ENCODE data around the gene C7orf33. TPM values are rescaled to one million over a fixed set of nuclear protein-coding genes. Genes with fewer than 3 reads are reported as not detected.
"Not testable (repeated sequence)": the region's sequence is repeated elsewhere in the genome, so short reads cannot be mapped to it uniquely, and the experiment has no call there.

The C7orf33 gene
- total RNA-seq, 1 donor from 2014 or later = not detected

DNA sequence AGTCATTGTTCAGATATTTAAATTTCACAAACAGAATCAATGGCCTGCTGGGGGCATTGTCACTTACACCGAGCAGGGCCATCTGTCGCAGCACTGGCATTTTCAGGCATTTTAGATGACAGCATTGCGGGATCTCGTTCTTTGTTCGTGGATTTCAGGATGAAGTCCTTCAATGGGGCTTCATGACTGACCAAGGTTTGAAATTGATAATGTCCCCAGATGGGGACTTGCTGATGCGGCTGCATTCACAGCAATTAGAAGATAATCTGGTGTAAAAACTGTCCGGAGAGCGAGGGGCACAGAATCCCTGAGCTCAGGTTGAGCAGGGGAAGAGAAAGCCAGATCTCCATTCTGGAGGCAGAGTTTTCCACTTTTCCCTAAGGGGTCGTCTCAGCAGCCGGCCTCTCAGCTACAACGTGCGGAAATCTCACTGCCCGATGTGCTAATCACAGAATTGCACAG is 1.9 kb upstream of the C7orf33 start:
- H3K4me1 Mint-ChIP-seq = peaks cover 4% of the 10 kb centered on the region
- H3K27ac Mint-ChIP-seq = no peak overlapping the region
- H3K27me3 Mint-ChIP-seq (ENCODE audit: low read depth) = peaks cover 20% of the 10 kb centered on the region
- no peak overlapping the region for H3K4me3 Mint-ChIP-seq
- H3K9me3 Mint-ChIP-seq = no peaks in the 10 kb centered on the region
- H3K36me3 Mint-ChIP-seq = no peaks in the 10 kb centered on the region
- TF ChIP-seq, protein P1, sequence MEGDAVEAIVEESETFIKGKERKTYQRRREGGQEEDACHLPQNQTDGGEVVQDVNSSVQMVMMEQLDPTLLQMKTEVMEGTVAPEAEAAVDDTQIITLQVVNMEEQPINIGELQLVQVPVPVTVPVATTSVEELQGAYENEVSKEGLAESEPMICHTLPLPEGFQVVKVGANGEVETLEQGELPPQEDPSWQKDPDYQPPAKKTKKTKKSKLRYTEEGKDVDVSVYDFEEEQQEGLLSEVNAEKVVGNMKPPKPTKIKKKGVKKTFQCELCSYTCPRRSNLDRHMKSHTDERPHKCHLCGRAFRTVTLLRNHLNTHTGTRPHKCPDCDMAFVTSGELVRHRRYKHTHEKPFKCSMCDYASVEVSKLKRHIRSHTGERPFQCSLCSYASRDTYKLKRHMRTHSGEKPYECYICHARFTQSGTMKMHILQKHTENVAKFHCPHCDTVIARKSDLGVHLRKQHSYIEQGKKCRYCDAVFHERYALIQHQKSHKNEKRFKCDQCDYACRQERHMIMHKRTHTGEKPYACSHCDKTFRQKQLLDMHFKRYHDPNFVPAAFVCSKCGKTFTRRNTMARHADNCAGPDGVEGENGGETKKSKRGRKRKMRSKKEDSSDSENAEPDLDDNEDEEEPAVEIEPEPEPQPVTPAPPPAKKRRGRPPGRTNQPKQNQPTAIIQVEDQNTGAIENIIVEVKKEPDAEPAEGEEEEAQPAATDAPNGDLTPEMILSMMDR (IDR thresholded peaks at IDR 0.05; ENCODE audit: unreplicated experiment) = no peak
- no peak for DNase-seq (ENCODE audit: low spot score in 2 of 2, unreplicated experiment in 2 of 2)

DNA sequence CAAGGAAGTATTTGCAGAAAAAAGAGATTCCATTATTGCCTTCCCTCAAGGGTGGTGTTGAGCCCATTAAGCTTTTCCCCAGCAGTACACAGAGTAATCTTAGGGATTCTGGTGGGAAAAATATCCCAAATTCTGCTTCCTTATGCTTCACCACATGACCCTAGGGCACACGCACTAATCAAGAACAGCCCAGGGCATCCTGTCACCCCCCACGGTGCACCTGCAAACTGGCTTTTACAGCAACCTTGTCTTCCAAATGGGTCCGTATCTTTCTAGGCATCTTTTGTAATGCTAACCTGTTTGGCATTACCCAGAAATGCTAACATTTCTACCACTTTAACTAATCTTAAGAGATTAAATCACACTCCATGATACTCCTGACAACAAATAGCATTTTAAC is 926 bp upstream of the C7orf33 start:
- no peaks in the 10 kb centered on the region for H3K9me3 Mint-ChIP-seq
- H3K27ac Mint-ChIP-seq = no peak overlapping the region
- H3K27me3 Mint-ChIP-seq (ENCODE audit: low read depth) = peaks cover 20% of the 10 kb centered on the region
- H3K36me3 Mint-ChIP-seq = no peaks in the 10 kb centered on the region
- H3K4me1 Mint-ChIP-seq = no peaks in the 10 kb centered on the region
- no peak for DNase-seq (ENCODE audit: low spot score in 2 of 2, unreplicated experiment in 2 of 2)
- TF ChIP-seq, protein P1 (IDR thresholded peaks at IDR 0.05; ENCODE audit: unreplicated experiment) = no peak
- no peak overlapping the region for H3K4me3 Mint-ChIP-seq

DNA sequence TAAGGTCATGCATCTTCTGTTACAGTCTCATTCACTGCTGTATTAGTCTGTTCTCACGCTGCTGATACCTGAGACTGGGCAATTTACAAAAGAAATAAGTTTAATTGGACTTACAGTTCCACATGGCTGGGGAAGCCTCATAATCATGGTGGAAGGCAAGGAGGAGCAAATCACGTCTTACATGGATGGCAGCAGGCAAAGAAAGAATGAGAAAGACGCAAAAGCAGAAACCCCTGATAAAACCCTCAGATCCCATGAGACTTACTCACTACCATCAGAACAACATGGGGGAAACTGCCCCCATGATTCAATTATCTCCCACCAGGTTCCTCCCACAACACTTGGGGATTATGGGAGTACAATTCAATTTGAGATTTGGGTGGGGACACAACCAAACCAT is 5.8 kb downstream of the C7orf33 start:
- H3K4me1 Mint-ChIP-seq; H3K27me3 Mint-ChIP-seq (ENCODE audit: low read depth); H3K27ac Mint-ChIP-seq; H3K36me3 Mint-ChIP-seq; H3K9me3 Mint-ChIP-seq; DNase-seq (ENCODE audit: low spot score in 2 of 2, unreplicated experiment in 2 of 2); H3K4me3 Mint-ChIP-seq: not testable (repeated sequence)

DNA sequence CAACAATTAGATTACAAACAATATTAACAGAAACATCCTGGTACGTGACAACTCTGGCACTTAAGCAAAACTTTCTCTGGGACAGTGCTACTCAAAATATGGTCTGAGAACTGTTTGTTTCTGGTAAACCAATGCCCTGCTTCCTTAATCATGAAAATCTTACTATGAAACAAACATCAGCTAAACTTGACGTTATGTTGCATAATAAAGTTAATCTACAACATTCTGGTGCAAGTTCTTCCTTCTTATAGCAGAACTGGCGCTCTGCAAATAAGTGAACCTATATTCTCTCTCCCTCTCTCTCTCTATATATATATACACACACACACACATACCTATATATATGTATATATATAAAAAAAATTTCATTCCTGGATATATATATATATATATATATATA is 7.8 kb downstream of the C7orf33 start:
- no peak for DNase-seq (ENCODE audit: low spot score in 2 of 2, unreplicated experiment in 2 of 2)
- no peaks in the 10 kb centered on the region for H3K4me1 Mint-ChIP-seq
- peaks cover 1% of the 10 kb centered on the region for H3K27me3 Mint-ChIP-seq (ENCODE audit: low read depth)
- peaks cover 9% of the 10 kb centered on the region for H3K9me3 Mint-ChIP-seq
- H3K27ac Mint-ChIP-seq = no peak overlapping the region
- H3K36me3 Mint-ChIP-seq = peaks cover 4% of the 10 kb centered on the region
- TF ChIP-seq, protein P1 (IDR thresholded peaks at IDR 0.05; ENCODE audit: unreplicated experiment) = no peak
- H3K4me3 Mint-ChIP-seq = no peak overlapping the region

DNA sequence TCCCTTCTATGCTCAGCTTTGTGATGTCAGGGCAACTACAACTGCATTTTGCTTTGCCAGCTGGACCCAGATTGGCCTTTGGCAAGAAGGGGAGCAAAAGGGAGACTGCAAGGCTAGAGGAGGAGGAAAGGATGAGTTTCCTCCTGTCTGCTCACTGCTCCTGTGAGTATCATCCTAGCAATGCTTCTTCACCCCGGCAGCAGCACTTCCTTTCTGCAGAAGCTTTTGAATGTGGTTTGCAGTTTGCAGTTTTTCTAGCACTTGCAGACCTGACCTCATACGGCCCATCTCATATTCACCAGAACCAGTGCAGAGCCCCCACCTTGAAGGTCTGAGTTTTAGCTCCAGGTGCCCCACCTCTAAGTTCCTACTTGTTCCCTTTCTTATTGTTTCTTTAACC is 14.8 kb downstream of the C7orf33 start:
- DNase-seq (ENCODE audit: low spot score in 2 of 2, unreplicated experiment in 2 of 2) = no peak
- peaks cover 31% of the 10 kb centered on the region for H3K4me1 Mint-ChIP-seq
- no peaks in the 10 kb centered on the region for H3K36me3 Mint-ChIP-seq
- no peak overlapping the region for H3K4me3 Mint-ChIP-seq
- H3K27me3 Mint-ChIP-seq (ENCODE audit: low read depth) = peaks cover 1% of the 10 kb centered on the region
- peaks cover 4% of the 10 kb centered on the region for H3K9me3 Mint-ChIP-seq
- TF ChIP-seq, protein P1 (IDR thresholded peaks at IDR 0.05; ENCODE audit: unreplicated experiment) = no peak
- H3K27ac Mint-ChIP-seq = no peak overlapping the region

DNA sequence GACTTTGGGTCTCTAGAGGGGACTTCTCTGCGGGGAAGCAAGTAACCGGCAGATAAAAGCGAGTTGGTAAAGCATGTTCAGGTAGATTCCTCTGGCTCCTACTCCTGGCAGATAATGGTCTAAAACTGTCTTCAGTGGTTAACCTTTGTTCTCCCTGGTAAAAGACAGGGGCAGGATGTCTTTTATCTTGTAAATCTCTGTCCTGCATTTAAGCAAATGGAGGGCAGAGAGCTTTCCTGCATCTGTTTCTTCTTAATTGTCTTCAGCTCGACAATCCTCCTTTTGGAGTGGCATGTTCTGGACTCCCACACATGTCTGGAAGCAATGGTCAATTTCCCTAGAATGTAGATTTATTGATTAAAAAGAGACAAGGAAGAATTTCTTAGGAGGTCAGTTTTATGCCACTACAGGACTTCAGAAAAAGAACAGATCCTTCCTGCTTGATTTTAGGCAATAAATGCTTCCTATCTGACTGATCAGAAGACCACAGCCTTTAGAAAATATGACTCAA is 16.6 kb downstream of the C7orf33 start:
- peaks cover 1% of the 10 kb centered on the region for H3K27me3 Mint-ChIP-seq (ENCODE audit: low read depth)
- no peak for DNase-seq (ENCODE audit: low spot score in 2 of 2, unreplicated experiment in 2 of 2)
- peak overlapping the region; percentile 26 for H3K27ac Mint-ChIP-seq
- no peaks in the 10 kb centered on the region for H3K36me3 Mint-ChIP-seq
- TF ChIP-seq, protein P1 (IDR thresholded peaks at IDR 0.05; ENCODE audit: unreplicated experiment) = no peak
- H3K4me1 Mint-ChIP-seq = peaks cover 31% of the 10 kb centered on the region
- no peak overlapping the region for H3K4me3 Mint-ChIP-seq
- H3K9me3 Mint-ChIP-seq = peaks cover 4% of the 10 kb centered on the region

All from mesothelial cell of epicardium (in vitro differentiated cells).